ENCODE data around the gene SKIDA1.

The SKIDA1 gene

GRCh38 chr10:21514818-21515351, 10.6 kb downstream of the SKIDA1 start:
- H3K27ac Mint-ChIP-seq, result no peak overlapping the region
- DNase-seq (no peak), ATAC-seq (no peak)
- peaks cover 89% of the 10 kb centered on the region for H3K27me3 Mint-ChIP-seq
- H3K4me1 Mint-ChIP-seq, result peaks cover 33% of the 10 kb centered on the region
- no peak overlapping the region for H3K4me3 Mint-ChIP-seq
- no peaks in the 10 kb centered on the region for H3K9me3 Mint-ChIP-seq

- Mint-ChIP-seq H3K4me1 (peaks cover 27% of the 10 kb centered on the region), H3K27me3 (peaks cover 89% of the 10 kb centered on the region), H3K9me3 (no peaks in the 10 kb centered on the region), H3K27ac (no peak overlapping the region), H3K4me3 (no peak overlapping the region)
- ATAC-seq (no peak), DNase-seq (no peak)
Observed at GRCh38 chr10:21514129-21514817, 11.2 kb downstream of the SKIDA1 start.

DNA sequence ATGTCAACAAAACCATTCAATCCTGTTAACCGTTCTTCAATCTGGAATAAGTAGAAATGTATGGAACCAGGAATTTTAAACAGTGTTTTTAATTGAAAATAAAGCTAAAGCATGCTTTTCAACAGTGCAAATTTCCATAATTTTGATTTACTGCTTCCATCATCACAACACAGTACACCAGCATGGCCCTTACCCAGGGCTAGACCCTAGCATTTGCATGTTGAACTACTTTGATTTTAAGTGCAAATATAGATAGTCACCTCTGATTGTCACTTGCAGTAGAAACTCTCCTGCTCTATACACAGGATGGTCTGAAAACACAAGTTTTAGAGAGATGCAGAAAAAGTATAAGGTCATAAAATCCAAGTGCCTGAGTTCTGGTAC, 12.1 kb downstream of the SKIDA1 start:
- Mint-ChIP-seq H3K27me3 (peaks cover 89% of the 10 kb centered on the region), H3K9me3 (no peaks in the 10 kb centered on the region), H3K4me1 (peaks cover 18% of the 10 kb centered on the region), H3K27ac (no peak overlapping the region), H3K4me3 (no peak overlapping the region)
- ATAC-seq (no peak), DNase-seq (no peak)

GRCh38 chr10:21512573-21513404, 12.7 kb downstream of the SKIDA1 start:
- no peaks in the 10 kb centered on the region for H3K9me3 Mint-ChIP-seq
- H3K4me3 Mint-ChIP-seq, result no peak overlapping the region
- no peak overlapping the region for H3K27ac Mint-ChIP-seq
- H3K4me1 Mint-ChIP-seq, result peaks cover 12% of the 10 kb centered on the region
- ATAC-seq (no peak), DNase-seq (no peak)
- H3K27me3 Mint-ChIP-seq, result peaks cover 89% of the 10 kb centered on the region

DNA sequence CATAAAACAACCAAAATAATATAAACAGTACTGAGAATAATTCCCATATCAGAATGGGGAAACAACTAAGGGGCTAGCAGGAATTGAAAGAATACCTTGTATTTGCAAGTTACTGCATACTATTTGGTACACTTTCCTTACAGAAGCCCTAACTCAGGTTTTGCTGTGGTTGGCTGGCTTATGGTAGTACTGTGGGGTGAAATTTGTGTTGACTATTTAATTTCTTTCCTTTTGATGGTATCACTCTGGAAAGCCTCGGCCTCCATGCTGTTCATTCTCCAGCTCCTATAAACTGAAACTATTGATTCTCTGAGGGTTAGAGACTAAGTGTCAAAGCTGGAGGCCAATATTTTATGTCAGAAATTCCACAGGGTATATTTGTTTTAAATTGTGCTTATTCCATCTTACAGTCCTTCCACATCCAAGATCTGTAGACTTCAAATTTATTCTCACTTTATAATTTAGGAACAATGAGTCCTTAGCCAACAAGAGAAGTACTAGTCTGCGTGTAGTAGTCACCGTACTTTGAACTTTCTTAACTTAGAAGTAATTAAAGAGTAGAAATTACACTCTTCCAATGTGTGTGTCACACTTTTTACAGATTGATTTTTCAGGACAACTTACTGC, 13.4 kb downstream of the SKIDA1 start:
- Mint-ChIP-seq H3K27ac (no peak overlapping the region), H3K9me3 (no peaks in the 10 kb centered on the region), H3K4me1 (peaks cover 7% of the 10 kb centered on the region), H3K4me3 (no peak overlapping the region), H3K27me3 (peaks cover 89% of the 10 kb centered on the region)
- no peak for ATAC-seq
- no peak for DNase-seq

GRCh38 chr10:21511095-21511570, 14.3 kb downstream of the SKIDA1 start:
- H3K4me1 Mint-ChIP-seq, result peaks cover 6% of the 10 kb centered on the region
- no peak overlapping the region for H3K27ac Mint-ChIP-seq
- DNase-seq (no peak), ATAC-seq (no peak)
- peaks cover 90% of the 10 kb centered on the region for H3K27me3 Mint-ChIP-seq
- H3K4me3 Mint-ChIP-seq, result no peak overlapping the region
- H3K9me3 Mint-ChIP-seq, result no peaks in the 10 kb centered on the region

DNA sequence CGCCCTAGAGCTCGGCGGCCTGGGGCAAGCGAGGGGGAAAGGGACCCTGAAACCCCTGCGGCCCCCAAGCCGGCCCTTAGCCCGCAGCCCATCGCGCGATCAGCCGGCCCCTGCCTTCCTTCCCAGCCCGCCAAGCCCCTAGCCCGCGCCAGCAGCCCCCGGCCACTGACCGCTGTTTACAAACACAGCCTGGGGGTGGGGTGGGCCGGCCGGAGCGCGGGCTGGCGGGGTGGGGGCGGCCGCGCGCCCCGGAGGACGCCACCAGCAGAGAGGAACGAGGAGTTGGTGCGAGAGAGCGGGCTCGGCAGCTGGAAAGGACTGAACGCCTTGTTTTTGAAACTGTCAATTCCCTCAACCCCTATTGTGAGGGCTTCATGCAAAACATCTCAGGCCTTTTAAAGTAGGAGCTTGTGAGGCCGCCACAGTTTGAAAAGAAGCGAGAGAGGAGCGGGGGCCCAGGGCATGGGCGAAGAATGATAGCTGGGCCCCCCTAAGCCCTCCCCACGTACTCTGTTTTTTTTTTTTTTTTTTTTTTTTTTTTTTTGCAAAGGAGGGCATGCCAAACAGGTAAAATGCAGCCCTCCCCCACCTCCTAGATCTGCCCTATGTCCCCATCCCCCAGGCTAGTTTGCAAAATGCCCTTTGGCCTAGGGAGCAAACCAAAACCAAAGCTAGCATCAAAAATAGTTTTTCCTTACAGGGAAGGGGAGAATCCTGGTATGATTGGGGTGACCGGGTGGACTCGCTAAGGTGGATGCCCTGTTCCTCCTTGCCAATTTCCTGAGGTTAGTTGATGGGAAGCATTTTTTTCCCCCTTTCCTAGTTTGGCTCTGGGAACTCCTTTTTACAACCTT, 15.0 kb downstream of the SKIDA1 start:
- Mint-ChIP-seq H3K27me3 (peaks cover 90% of the 10 kb centered on the region), H3K4me1 (no peaks in the 10 kb centered on the region), H3K9me3 (no peaks in the 10 kb centered on the region), H3K4me3 (no peak overlapping the region), H3K27ac (no peak overlapping the region)
- no peak for DNase-seq
- ATAC-seq, result no peak

- no peaks in the 10 kb centered on the region for H3K4me1 Mint-ChIP-seq
- DNase-seq (no peak), ATAC-seq (peak; percentile 31)
- peaks cover 82% of the 10 kb centered on the region for H3K27me3 Mint-ChIP-seq
- no peaks in the 10 kb centered on the region for H3K9me3 Mint-ChIP-seq
- no peak overlapping the region for H3K27ac Mint-ChIP-seq
- no peak overlapping the region for H3K4me3 Mint-ChIP-seq
Observed at GRCh38 chr10:21509341-21510240, 15.9 kb downstream of the SKIDA1 start.

- Mint-ChIP-seq H3K4me1 (no peaks in the 10 kb centered on the region), H3K9me3 (no peaks in the 10 kb centered on the region), H3K4me3 (no peak overlapping the region), H3K27ac (no peak overlapping the region), H3K27me3 (peaks cover 82% of the 10 kb centered on the region)
- ATAC-seq, result peak; percentile 62
- no peak for DNase-seq
Observed at GRCh38 chr10:21508706-21509331, 16.7 kb downstream of the SKIDA1 start.

DNA sequence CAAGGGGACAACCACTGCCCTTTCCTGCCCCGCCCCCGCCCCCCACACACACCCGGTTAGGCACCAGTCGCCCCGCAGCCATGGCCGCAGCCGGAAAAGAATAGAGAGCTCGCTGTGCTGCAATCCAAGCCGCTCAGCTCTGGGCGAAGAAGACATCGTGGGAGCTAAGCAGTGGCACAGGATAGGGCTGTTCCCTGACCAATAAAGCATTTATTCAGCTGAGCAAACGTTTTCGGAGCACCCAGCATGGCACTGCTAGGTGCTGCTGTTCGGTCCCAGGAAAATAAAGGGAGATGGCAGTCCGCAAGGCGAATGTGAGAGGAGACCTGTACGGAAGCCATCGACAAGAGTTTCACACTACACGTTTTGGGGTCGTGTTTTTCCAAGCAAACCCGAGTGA, 18.3 kb downstream of the SKIDA1 start:
- Mint-ChIP-seq H3K4me1 (no peaks in the 10 kb centered on the region), H3K27ac (no peak overlapping the region), H3K27me3 (peaks cover 84% of the 10 kb centered on the region), H3K4me3 (no peak overlapping the region), H3K9me3 (no peaks in the 10 kb centered on the region)
- DNase-seq (no peak), ATAC-seq (no peak)

DNA sequence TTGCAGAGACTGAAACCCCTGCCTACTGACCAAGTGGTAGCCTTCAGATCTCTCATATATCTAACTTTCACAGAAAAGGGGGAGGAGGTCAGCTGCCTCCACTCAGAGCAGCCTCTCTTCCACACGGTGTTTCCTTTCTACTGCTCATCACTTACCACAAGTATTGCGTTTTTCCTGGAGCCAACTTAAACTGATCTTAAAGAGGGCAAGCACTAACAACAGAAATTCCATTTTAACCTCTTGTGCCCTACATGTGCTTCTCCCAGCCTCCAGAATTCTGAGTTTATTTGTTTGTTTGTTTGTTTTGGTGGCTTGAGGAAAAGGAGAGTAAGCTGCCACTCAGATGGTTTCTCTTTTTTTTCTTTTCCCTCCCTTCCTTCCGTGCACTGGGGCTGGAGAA, 19.1 kb downstream of the SKIDA1 start:
- Mint-ChIP-seq H3K9me3 (no peaks in the 10 kb centered on the region), H3K4me1 (no peaks in the 10 kb centered on the region), H3K27ac (no peak overlapping the region), H3K27me3 (peaks cover 84% of the 10 kb centered on the region), H3K4me3 (no peak overlapping the region)
- no peak for DNase-seq
- ATAC-seq, result no peak

GRCh38 chr10:21505711-21506278, 19.7 kb downstream of the SKIDA1 start:
- no peaks in the 10 kb centered on the region for H3K4me1 Mint-ChIP-seq
- H3K9me3 Mint-ChIP-seq, result no peaks in the 10 kb centered on the region
- H3K27ac Mint-ChIP-seq, result no peak overlapping the region
- H3K4me3 Mint-ChIP-seq, result no peak overlapping the region
- DNase-seq, result no peak
- H3K27me3 Mint-ChIP-seq, result peaks cover 84% of the 10 kb centered on the region
- no peak for ATAC-seq

- H3K4me1 Mint-ChIP-seq, result peaks cover 14% of the 10 kb centered on the region
- H3K4me3 Mint-ChIP-seq, result no peak overlapping the region
- DNase-seq, result no peak
Observed at GRCh38 chr10:21503542-21503941, 21.9 kb downstream of the SKIDA1 start.

GRCh38 chr10:21502348-21502740, 23.1 kb downstream of the SKIDA1 start:
- DNase-seq, result no peak
- H3K9me3 Mint-ChIP-seq, result no peaks in the 10 kb centered on the region
- peaks cover 87% of the 10 kb centered on the region for H3K27me3 Mint-ChIP-seq

More at GRCh38 chr10:21503542-21503941, 21.9 kb downstream of the SKIDA1 start:
- Mint-ChIP-seq H3K9me3 (no peaks in the 10 kb centered on the region), H3K27ac (peak overlapping the region in 1 of 2 donors; percentile 47), H3K27me3 (peaks cover 87% of the 10 kb centered on the region)
- no peak for ATAC-seq

More at GRCh38 chr10:21502348-21502740, 23.1 kb downstream of the SKIDA1 start:
- Mint-ChIP-seq H3K27ac (no peak overlapping the region), H3K4me1 (peaks cover 19% of the 10 kb centered on the region), H3K4me3 (no peak overlapping the region)
- no peak for ATAC-seq
